OCI-LY3 (cell line): ENCODE data around the gene OR5H14.

Experiments used
- H2AFZ ChIP-seq: fragments of 200-600, 300-600 bp; shearing (Covaris generic); 2 replicates; pipeline ENCODE4 v1.6.0; 2014; ENCODE audit warnings: antibody characterized with exemption, low read depth, low read length
- H3K27ac ChIP-seq: fragments of 200-600, 300-600 bp; sonication (generic); 2 replicates; pipeline ENCODE4 v1.5.1; 2014; ENCODE audit warnings: mild to moderate bottlenecking, low read length, moderate library complexity, mixed read lengths
- H3K27me3 ChIP-seq: fragments of 200-600, 300-600 bp; sonication (generic); 2 replicates; pipeline ENCODE4 v1.6.1; 2014; ENCODE audit warnings: low read depth, low read length, mixed read lengths
- H3K36me3 ChIP-seq: fragments of 200-600, 300-600 bp; sonication (generic); replicated peaks from 2 replicates; pipeline ENCODE3; 2014; ENCODE audit warnings: low read depth, low read length, mixed read lengths
- H3K4me1 ChIP-seq: fragments of 300-600, 200-600 bp; sonication (generic); 2 replicates; pipeline ENCODE4 v1.6.1; 2014; ENCODE audit warnings: low read length, mixed read lengths
- H3K4me2 ChIP-seq: fragments of 200-600, 300-600 bp; sonication (generic); 2 replicates; pipeline ENCODE4 v1.6.1; 2014; ENCODE audit warnings: low read length, mixed read lengths
- H3K4me3 ChIP-seq: fragments of 300-600, 200-600 bp; sonication (generic); 2 replicates; pipeline ENCODE4 v1.5.1; 2014; ENCODE audit warnings: antibody characterized with exemption, mild to moderate bottlenecking, low read length, moderate library complexity
- H3K79me2 ChIP-seq: fragments of 300-600, 200-600 bp; shearing (Covaris generic); 2 replicates; pipeline ENCODE4 v1.6.1; 2014; ENCODE audit warnings: mild to moderate bottlenecking, low read length, mixed read lengths
- H3K9ac ChIP-seq: fragments of 300-600, 200-600 bp; shearing (Covaris generic); 2 replicates; pipeline ENCODE4 v1.6.0; 2014; ENCODE audit warnings: mild to moderate bottlenecking, low read length, moderate library complexity
- H3K9me3 ChIP-seq: fragments of 200-600, 300-600 bp; shearing (Covaris generic); 2 replicates; pipeline ENCODE4 v1.6.1; 2014; ENCODE audit warnings: low read length, mixed read lengths; ENCODE audit not compliant: insufficient read depth
- H4K20me1 ChIP-seq: fragments of 200-600, 300-600 bp; sonication (generic); 2 replicates; pipeline ENCODE4 v1.6.1; 2016; ENCODE audit warnings: low read length, mixed read lengths; ENCODE audit not compliant: insufficient read depth
- EZH2phosphoT487 ChIP-seq: fragments of 200-600 bp; shearing (Covaris generic); IDR thresholded peaks from 2 replicates; pipeline ENCODE4 v1.6.1; 2018; ENCODE audit warnings: antibody characterized with exemption, mixed run types, low read depth
- TF ChIP-seq, protein P1 (sequence below): fragments of 200-600, 300-600 bp; sonication (generic); IDR thresholded peaks from 2 replicates; pipeline ENCODE4 v1.5.1; 2014; ENCODE audit warnings: antibody characterized with exemption, low read length, low read depth

The OR5H14 gene

DNA sequence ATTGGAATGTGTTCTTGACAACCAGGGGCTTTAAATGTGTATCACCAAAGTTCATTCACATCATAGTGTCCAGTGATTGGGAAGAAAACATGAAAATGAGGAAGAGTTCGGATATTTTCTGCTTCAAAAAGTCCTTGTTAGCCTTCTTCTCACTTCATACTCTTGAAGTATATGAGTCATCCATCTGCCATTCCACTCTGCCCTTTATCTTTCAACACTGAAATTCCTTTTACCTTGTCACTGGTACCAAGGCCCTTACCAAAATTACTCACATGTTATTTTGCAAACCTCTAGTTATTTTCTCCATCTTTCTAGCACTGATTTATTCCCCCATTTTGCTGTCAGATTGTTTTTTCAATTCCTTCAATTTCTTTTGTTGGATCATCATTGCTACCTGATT is 51.7 kb downstream of the OR5H14 start:
- H2AFZ ChIP-seq: no peak overlapping the region
- no peak overlapping the region for H3K4me3 ChIP-seq
- no peaks in the 10 kb centered on the region for H3K9me3 ChIP-seq
- H3K4me1 ChIP-seq: no peaks in the 10 kb centered on the region
- no peaks in the 10 kb centered on the region for H3K36me3 ChIP-seq
- H3K9ac ChIP-seq: no peak overlapping the region
- H3K27ac ChIP-seq: no peak overlapping the region
- H3K4me2 ChIP-seq: no peak overlapping the region
- no peaks in the 10 kb centered on the region for H3K27me3 ChIP-seq
- TF ChIP-seq, protein P1, sequence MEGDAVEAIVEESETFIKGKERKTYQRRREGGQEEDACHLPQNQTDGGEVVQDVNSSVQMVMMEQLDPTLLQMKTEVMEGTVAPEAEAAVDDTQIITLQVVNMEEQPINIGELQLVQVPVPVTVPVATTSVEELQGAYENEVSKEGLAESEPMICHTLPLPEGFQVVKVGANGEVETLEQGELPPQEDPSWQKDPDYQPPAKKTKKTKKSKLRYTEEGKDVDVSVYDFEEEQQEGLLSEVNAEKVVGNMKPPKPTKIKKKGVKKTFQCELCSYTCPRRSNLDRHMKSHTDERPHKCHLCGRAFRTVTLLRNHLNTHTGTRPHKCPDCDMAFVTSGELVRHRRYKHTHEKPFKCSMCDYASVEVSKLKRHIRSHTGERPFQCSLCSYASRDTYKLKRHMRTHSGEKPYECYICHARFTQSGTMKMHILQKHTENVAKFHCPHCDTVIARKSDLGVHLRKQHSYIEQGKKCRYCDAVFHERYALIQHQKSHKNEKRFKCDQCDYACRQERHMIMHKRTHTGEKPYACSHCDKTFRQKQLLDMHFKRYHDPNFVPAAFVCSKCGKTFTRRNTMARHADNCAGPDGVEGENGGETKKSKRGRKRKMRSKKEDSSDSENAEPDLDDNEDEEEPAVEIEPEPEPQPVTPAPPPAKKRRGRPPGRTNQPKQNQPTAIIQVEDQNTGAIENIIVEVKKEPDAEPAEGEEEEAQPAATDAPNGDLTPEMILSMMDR: no peak
- no peak for TF ChIP-seq EZH2phosphoT487
- H4K20me1 ChIP-seq: no peaks in the 10 kb centered on the region
- H3K79me2 ChIP-seq: no peaks in the 10 kb centered on the region
